BE2C (cell line): ENCODE data around the gene IL32.

ENCODE experiments used
- DNase-seq: peaks from one replicate; pipeline ENCODE4 v3.0.0-alpha.2; 2020
- H3K27me3 ChIP-seq: fragments of 250-450 bp; sonication (Bioruptor Pico); 2 replicates; pipeline ENCODE4 v1.5.1; 2020; ENCODE audit warnings: mild to moderate bottlenecking
- H3K36me3 ChIP-seq: fragments of 250-450 bp; sonication (Bioruptor Pico); 2 replicates; pipeline ENCODE4 v1.5.1; 2020; ENCODE audit warnings: mild to moderate bottlenecking
- H3K4me1 ChIP-seq: fragments of 250-450 bp; sonication (Bioruptor Pico); 2 replicates; pipeline ENCODE4 v1.5.1; 2020
- H3K4me3 ChIP-seq: 2 replicates; pipeline ENCODE4 v1.5.1; 2011; ENCODE audit warnings: low read depth, low read length
- H3K9me3 ChIP-seq: fragments of 250-450 bp; sonication (Bioruptor Pico); 2 replicates; pipeline ENCODE4 v1.5.1; 2020
- CTCF ChIP-seq: IDR thresholded peaks from 2 replicates; pipeline ENCODE4 v1.5.1; 2012; ENCODE audit warnings: mild to moderate bottlenecking, low read depth, low read length

The IL32 gene

GRCh38 chr16:3088450-3088849 is 23.0 kb downstream of the IL32 start:
- DNase-seq: no peak
- peaks cover 43% of the 10 kb centered on the region for H3K27me3 ChIP-seq
- H3K4me1 ChIP-seq: no peaks in the 10 kb centered on the region
- no peak for TF ChIP-seq CTCF
- H3K9me3 ChIP-seq: no peaks in the 10 kb centered on the region
- no peaks in the 10 kb centered on the region for H3K36me3 ChIP-seq
- H3K4me3 ChIP-seq: no peak overlapping the region

GRCh38 chr16:3088925-3089716 is 23.7 kb downstream of the IL32 start:
- Histone ChIP-seq H3K36me3 (no peaks in the 10 kb centered on the region), H3K4me3 (no peak overlapping the region), H3K4me1 (no peaks in the 10 kb centered on the region), H3K9me3 (no peaks in the 10 kb centered on the region), H3K27me3 (peaks cover 43% of the 10 kb centered on the region)
- DNase-seq: no peak
- TF ChIP-seq CTCF: no peak

GRCh38 chr16:3089717-3090592 is 24.5 kb downstream of the IL32 start:
- no peak for DNase-seq
- no peaks in the 10 kb centered on the region for H3K36me3 ChIP-seq
- no peaks in the 10 kb centered on the region for H3K4me1 ChIP-seq
- TF ChIP-seq CTCF: no peak
- peaks cover 47% of the 10 kb centered on the region for H3K27me3 ChIP-seq
- no peaks in the 10 kb centered on the region; the same call in 1 of the 2 replicates for H3K9me3 ChIP-seq
- H3K4me3 ChIP-seq: no peak overlapping the region

GRCh38 chr16:3091551-3091950 is 26.1 kb downstream of the IL32 start:
- H3K4me1 ChIP-seq: no peaks in the 10 kb centered on the region
- no peak for DNase-seq
- H3K4me3 ChIP-seq: no peak overlapping the region
- H3K27me3 ChIP-seq: peaks cover 47% of the 10 kb centered on the region
- no peaks in the 10 kb centered on the region for H3K36me3 ChIP-seq
- no peaks in the 10 kb centered on the region; the same call in 1 of the 2 replicates for H3K9me3 ChIP-seq
- TF ChIP-seq CTCF: no peak

GRCh38 chr16:3092501-3092941 is 27.1 kb downstream of the IL32 start:
- TF ChIP-seq CTCF: no peak
- peak; percentile 35 for DNase-seq
- H3K36me3 ChIP-seq: no peaks in the 10 kb centered on the region
- no peak overlapping the region for H3K4me3 ChIP-seq
- peaks cover 47% of the 10 kb centered on the region for H3K27me3 ChIP-seq
- H3K4me1 ChIP-seq: no peaks in the 10 kb centered on the region
- H3K9me3 ChIP-seq: no peaks in the 10 kb centered on the region; the same call in 1 of the 2 replicates
